LNCAP (cell line): ENCODE data around the gene CELA1.

Experiments used
- CTCF ChIP-seq: fragments of 450-650 bp; IDR thresholded peaks from 2 replicates; pipeline ENCODE4 v1.5.1; 2017; ENCODE audit warnings: mild to moderate bottlenecking

Gene CELA1

GRCh38 chr12:51381226-51382079 is 35.0 kb upstream of the CELA1 start:
- TF ChIP-seq CTCF = no peak

- TF ChIP-seq CTCF = no peak
Measured at GRCh38 chr12:51379571-51379970, 33.1 kb upstream of the CELA1 start.

- no peak for TF ChIP-seq CTCF
Measured at GRCh38 chr12:51378749-51379148, 32.3 kb upstream of the CELA1 start.

GRCh38 chr12:51377099-51377984 is 30.9 kb upstream of the CELA1 start:
- TF ChIP-seq CTCF = no peak

GRCh38 chr12:51374856-51375255 is 28.4 kb upstream of the CELA1 start:
- no peak for TF ChIP-seq CTCF

GRCh38 chr12:51374361-51374760 is 27.9 kb upstream of the CELA1 start:
- no peak for TF ChIP-seq CTCF

- no peak for TF ChIP-seq CTCF
Measured at GRCh38 chr12:51373187-51373586, 26.7 kb upstream of the CELA1 start.
